Endothelial cell (in vitro differentiated cells): ENCODE measurements around the gene HSPA4. TPM values are rescaled to one million over a fixed set of nuclear protein-coding genes. Genes with fewer than 3 reads are reported as not detected.
A peak's percentile ranks its signal among the peaks of the same experiment; 100 is the strongest.

Experiments used
- DNase-seq: peaks from one replicate; pipeline ENCODE4 v3.0.0; 2021; ENCODE audit warnings: low spot score
- H3K27ac Mint-ChIP-seq: one replicate; pipeline ENCODE4 v1.8.0; 2021; ENCODE audit warnings: mixed read lengths, inconsistent platforms; ENCODE audit not compliant: unreplicated experiment
- H3K27me3 Mint-ChIP-seq: one replicate; pipeline ENCODE4 v1.8.0; 2021; ENCODE audit warnings: mild to moderate bottlenecking, moderate library complexity, mixed read lengths, inconsistent platforms; ENCODE audit not compliant: unreplicated experiment
- H3K36me3 Mint-ChIP-seq: one replicate; pipeline ENCODE4 v1.8.0; 2021; ENCODE audit warnings: mild to moderate bottlenecking, low read depth, mixed read lengths, inconsistent platforms; ENCODE audit not compliant: unreplicated experiment
- H3K4me1 Mint-ChIP-seq: one replicate; pipeline ENCODE4 v1.8.0; 2021; ENCODE audit warnings: mild to moderate bottlenecking, mixed read lengths, inconsistent platforms; ENCODE audit not compliant: unreplicated experiment
- H3K4me3 Mint-ChIP-seq: one replicate; pipeline ENCODE4 v1.8.0; 2021; ENCODE audit warnings: mild to moderate bottlenecking, mixed read lengths, inconsistent platforms; ENCODE audit not compliant: unreplicated experiment
- H3K9me3 Mint-ChIP-seq: one replicate; pipeline ENCODE4 v1.8.0; 2021; ENCODE audit warnings: mixed read lengths, inconsistent platforms; ENCODE audit not compliant: unreplicated experiment
- total RNA-seq: library from RNA; stranded (reverse); fragmentation: NEBNext Ultra II Directional; extraction: Animal tissue kit (Norgen Biotek cat#: 25700); gene quantifications from one replicate; pipeline ENCODE4 v1.2.1, GENCODE V29; 2021; ENCODE audit not compliant: unreplicated experiment
- TF ChIP-seq, protein P1 (sequence below): fragments of 200-600 bp; sonication (generic); IDR thresholded peaks from one replicate; pipeline ENCODE4 v1.5.0; 2021; ENCODE audit warnings: antibody characterized with exemption; ENCODE audit not compliant: unreplicated experiment

Gene HSPA4
- total RNA-seq, 1 donor from 2014 or later: 162 TPM

DNA sequence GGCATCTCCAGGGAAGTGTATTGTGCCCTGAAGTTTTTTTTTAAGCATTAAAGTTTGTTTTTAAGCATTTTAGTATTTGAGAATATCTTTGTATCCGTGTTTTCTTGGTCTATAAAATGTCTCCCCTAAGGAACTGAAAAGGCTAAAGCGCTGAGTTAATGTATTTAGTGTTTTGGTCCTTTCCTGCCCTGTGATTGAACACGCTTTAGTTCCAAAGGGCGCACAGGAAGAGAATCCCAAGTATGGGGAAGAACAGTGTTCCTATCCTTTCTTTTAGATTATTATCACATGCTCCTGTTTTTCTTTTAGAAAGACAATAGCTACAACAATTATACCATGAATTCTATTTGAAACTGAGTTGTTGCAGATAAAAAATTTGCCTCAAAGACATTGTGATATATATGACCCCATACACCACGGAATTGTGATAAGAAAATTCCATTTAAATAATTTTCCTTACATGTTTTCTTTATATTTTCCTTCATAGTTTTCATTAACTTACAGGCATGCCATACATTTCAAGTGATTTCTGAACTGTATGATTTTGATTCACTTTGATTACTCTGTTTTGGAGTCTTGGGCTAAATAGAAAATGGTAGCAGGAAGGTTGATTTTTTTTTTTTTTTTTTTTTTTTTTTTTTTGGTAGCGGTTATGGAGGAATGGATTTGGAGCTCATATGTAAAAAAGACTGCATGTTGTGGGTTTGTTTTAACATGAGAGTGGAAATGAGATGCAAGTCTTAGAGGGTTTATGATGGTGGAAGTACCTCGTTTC, 3.1 kb downstream of the HSPA4 start:
- Mint-ChIP-seq H3K27ac (peak overlapping the region; percentile 90), H3K4me1 (peaks cover 29% of the 10 kb centered on the region), H3K27me3 (peaks cover 3% of the 10 kb centered on the region), H3K4me3 (peak overlapping the region; percentile 68), H3K9me3 (no peaks in the 10 kb centered on the region), H3K36me3 (peaks cover 4% of the 10 kb centered on the region)
- TF ChIP-seq, protein P1, sequence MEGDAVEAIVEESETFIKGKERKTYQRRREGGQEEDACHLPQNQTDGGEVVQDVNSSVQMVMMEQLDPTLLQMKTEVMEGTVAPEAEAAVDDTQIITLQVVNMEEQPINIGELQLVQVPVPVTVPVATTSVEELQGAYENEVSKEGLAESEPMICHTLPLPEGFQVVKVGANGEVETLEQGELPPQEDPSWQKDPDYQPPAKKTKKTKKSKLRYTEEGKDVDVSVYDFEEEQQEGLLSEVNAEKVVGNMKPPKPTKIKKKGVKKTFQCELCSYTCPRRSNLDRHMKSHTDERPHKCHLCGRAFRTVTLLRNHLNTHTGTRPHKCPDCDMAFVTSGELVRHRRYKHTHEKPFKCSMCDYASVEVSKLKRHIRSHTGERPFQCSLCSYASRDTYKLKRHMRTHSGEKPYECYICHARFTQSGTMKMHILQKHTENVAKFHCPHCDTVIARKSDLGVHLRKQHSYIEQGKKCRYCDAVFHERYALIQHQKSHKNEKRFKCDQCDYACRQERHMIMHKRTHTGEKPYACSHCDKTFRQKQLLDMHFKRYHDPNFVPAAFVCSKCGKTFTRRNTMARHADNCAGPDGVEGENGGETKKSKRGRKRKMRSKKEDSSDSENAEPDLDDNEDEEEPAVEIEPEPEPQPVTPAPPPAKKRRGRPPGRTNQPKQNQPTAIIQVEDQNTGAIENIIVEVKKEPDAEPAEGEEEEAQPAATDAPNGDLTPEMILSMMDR: no peak
- no peak for DNase-seq

DNA sequence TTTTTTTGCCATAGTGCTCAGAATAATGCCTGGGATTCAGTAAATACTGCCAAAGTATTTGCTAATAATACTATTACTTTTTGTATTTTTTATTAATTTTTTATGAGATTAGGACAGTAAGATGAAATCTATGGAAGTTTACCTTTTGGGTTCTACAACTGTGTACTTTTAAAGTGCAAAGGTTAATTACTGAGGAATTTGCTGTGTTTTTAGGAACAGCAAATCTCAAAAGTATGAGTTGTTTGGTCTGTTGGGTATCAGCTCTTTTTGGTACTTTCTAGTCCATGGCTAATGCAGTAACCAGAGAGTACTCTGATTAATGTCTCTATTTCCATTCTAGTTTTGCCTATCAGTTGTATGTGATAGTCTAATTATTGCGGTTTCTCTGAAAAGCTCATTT, 5.1 kb downstream of the HSPA4 start:
- H3K4me1 Mint-ChIP-seq: peaks cover 22% of the 10 kb centered on the region
- H3K9me3 Mint-ChIP-seq: no peaks in the 10 kb centered on the region
- no peak overlapping the region for H3K27ac Mint-ChIP-seq
- no peak overlapping the region for H3K4me3 Mint-ChIP-seq
- H3K27me3 Mint-ChIP-seq: peaks cover 3% of the 10 kb centered on the region
- TF ChIP-seq, protein P1: no peak
- DNase-seq: no peak
- H3K36me3 Mint-ChIP-seq: peaks cover 4% of the 10 kb centered on the region

DNA sequence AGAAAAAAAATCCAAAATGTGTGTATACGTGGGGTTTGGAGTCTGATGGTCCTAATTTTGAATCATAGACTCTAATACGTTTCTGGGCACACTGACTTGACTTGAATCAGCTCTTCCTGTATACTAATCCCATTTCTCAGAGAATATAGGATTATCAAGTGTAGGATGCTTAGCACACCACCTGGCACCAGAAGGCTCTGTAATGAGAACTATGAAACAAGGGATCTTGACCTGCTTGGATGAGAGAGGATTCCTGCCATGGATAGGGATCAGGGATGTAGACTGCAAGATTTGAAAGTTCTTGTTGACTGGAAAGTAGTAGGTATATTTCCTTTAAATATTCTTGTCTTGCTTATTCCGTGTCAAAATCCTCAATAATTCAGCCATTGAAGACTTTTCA, 7.8 kb downstream of the HSPA4 start:
- H3K4me1 Mint-ChIP-seq: peaks cover 21% of the 10 kb centered on the region

DNA sequence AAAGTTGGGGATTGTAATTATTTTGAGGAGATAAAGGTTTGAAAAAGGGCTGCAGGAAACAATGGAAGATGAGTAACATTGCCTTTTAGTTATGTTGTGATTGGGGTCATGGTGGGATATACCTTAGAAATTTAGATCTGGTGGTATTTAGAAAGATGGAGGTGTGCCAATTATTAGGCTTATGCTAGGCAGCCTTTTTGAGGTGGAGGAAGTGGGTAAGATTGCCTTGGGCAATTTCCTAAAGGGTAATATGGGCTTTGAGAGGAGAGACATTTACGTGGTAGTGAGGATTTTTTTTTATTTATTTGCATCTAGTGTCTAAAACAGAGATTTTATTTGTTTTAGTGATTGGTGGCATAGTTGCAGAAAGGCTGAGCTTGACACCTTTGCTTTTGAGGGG, 10.5 kb downstream of the HSPA4 start:
- H3K27ac Mint-ChIP-seq: no peak overlapping the region
- no peaks in the 10 kb centered on the region for H3K9me3 Mint-ChIP-seq
- H3K4me1 Mint-ChIP-seq: peaks cover 12% of the 10 kb centered on the region
- no peaks in the 10 kb centered on the region for H3K36me3 Mint-ChIP-seq
- H3K4me3 Mint-ChIP-seq: no peak overlapping the region
- peaks cover 1% of the 10 kb centered on the region for H3K27me3 Mint-ChIP-seq
- TF ChIP-seq, protein P1: no peak
- DNase-seq: no peak

More for the DNA sequence above, 7.8 kb downstream of the HSPA4 start:
- H3K27ac Mint-ChIP-seq: no peak overlapping the region
- TF ChIP-seq, protein P1: no peak
- no peaks in the 10 kb centered on the region for H3K9me3 Mint-ChIP-seq
- peaks cover 4% of the 10 kb centered on the region for H3K36me3 Mint-ChIP-seq
- no peak for DNase-seq
- H3K27me3 Mint-ChIP-seq: peaks cover 1% of the 10 kb centered on the region
- no peak overlapping the region for H3K4me3 Mint-ChIP-seq

DNA sequence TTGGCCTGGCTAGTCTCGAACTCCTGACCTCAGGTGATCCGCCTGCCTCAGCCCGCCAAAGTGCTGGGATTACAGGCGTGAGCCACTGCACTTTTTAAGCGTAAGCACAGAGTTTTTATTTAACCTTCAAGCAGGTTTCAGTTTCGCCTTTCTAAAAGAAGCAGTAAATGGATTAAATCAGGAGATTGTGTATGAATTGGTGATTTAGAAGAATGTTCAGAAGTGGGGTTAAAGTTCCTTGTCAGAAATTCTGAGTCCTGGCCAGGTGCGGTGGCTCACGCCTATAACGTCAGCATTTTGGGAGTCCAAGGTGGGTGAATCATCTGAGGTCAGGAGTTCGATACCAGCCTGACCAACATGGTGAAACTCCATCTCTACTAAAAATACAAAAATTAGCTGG, 12.2 kb downstream of the HSPA4 start:
- Mint-ChIP-seq H3K9me3 (no peaks in the 10 kb centered on the region), H3K27me3 (no peaks in the 10 kb centered on the region), H3K27ac (no peak overlapping the region), H3K4me3 (no peak overlapping the region), H3K36me3 (peaks cover 13% of the 10 kb centered on the region), H3K4me1 (peaks cover 9% of the 10 kb centered on the region)
- TF ChIP-seq, protein P1: no peak
- no peak for DNase-seq
